GM12878 (cell line): Measurements from ENCODE around the gene STYXL1. TPM values are rescaled to one million over a fixed set of nuclear protein-coding genes. Genes with fewer than 3 reads are reported as not detected.

Experiments
- ATAC-seq: fragments of 200-7000 bp; cut with Tn5 transposase; 3 replicates; pipeline ENCODE4 v1.9.1; 2020; ENCODE audit warnings: mild to moderate bottlenecking, moderate library complexity
- BruUV-seq: library from RNA; stranded (reverse); fragments of 400-500 nt; replicated peaks from 2 replicates; lab custom pipeline; 2021; lab: Mats Ljungman, UMichigan
- CTCF ChIA-PET: fragments of 300-600 bp; sonication (Branson Sonifier 250); formaldehyde crosslinking; extraction: SDS; loops from one replicate; lab custom pipeline; 2021; ENCODE audit warnings: inconsistent platforms; lab: Yijun Ruan, JAX
- POLR2A ChIA-PET: fragments of 350-600 bp; formaldehyde crosslinking; extraction: SDS; loops from one replicate; lab custom pipeline; 2021; ENCODE audit warnings: inconsistent platforms; lab: Charles Lee
- RAD21 ChIA-PET: fragments of 300-600 bp; sonication (Branson Sonifier 250); formaldehyde crosslinking; loops from one replicate; lab custom pipeline; 2023; ENCODE audit warnings: antibody characterized with exemption; ENCODE audit not compliant: unreplicated experiment; lab: Charles Lee
- SMC1A ChIA-PET: fragments of 300-600 bp; sonication (Branson Sonifier 250); formaldehyde crosslinking; loops from one replicate; lab custom pipeline; 2023; ENCODE audit not compliant: unreplicated experiment, uncharacterized antibody; lab: Charles Lee
- DNase-seq: peaks from one replicate; pipeline ENCODE4 v3.0.0-alpha.2; 2011; ENCODE audit warnings: low read depth, low spot score
- FAIRE-seq: peaks from 3 replicates; lab custom pipeline; 2011; peaks lifted over from hg19 to GRCh38; lab: Jason Lieb, UNC
- H2AFZ ChIP-seq: 2 replicates; pipeline ENCODE4 v1.6.0; 2011; ENCODE audit warnings: low read depth, low read length, control low read depth; ENCODE audit not compliant: control insufficient read depth
- H3K27ac ChIP-seq: 2 replicates; pipeline ENCODE4 v1.5.1; 2011; ENCODE audit warnings: control low read depth; ENCODE audit not compliant: control insufficient read depth, insufficient read depth
- H3K27me3 ChIP-seq, 2 experiments: replicated peaks in 1 of 2; 2 replicates each; pipeline versions ENCODE4 v1.6.0 to v1.6.1; 2011; ENCODE audit warnings: low read length in 1 of 2; ENCODE audit not compliant: control insufficient read depth in 2 of 2, insufficient read depth in 2 of 2
- H3K36me3 ChIP-seq, 2 experiments: 2 replicates each; pipeline ENCODE4 v1.5.1; 2011; ENCODE audit warnings: low read length in 1 of 2; ENCODE audit not compliant: control insufficient read depth in 2 of 2, insufficient read depth in 2 of 2
- H3K4me1 ChIP-seq: 2 replicates; pipeline ENCODE4 v1.6.1; 2011; ENCODE audit warnings: mild to moderate bottlenecking, low read length, moderate library complexity, mixed read lengths; ENCODE audit not compliant: control insufficient read depth, insufficient read depth
- H3K4me2 ChIP-seq: 2 replicates; pipeline ENCODE4 v1.6.0; 2011; ENCODE audit warnings: control low read depth; ENCODE audit not compliant: control insufficient read depth, insufficient read depth
- H3K4me3 ChIP-seq: fragments of 200-600 bp; sonication (generic); 2 replicates; pipeline ENCODE4 v1.5.1; 2016
- H3K79me2 ChIP-seq: 2 replicates; pipeline ENCODE4 v1.6.0; 2011; ENCODE audit warnings: low read length; ENCODE audit not compliant: control insufficient read depth, insufficient read depth
- H3K9ac ChIP-seq: 2 replicates; pipeline ENCODE4 v1.8.0; 2011; ENCODE audit warnings: low read length, control low read depth, mixed read lengths; ENCODE audit not compliant: control insufficient read depth, insufficient read depth
- H3K9me3 ChIP-seq: replicated peaks from 3 replicates; pipeline ENCODE4 v1.5.1; 2011; ENCODE audit warnings: mild to moderate bottlenecking, low read length; ENCODE audit not compliant: control insufficient read depth, insufficient read depth
- H4K20me1 ChIP-seq: 2 replicates; pipeline ENCODE4 v1.6.0; 2011; ENCODE audit not compliant: control insufficient read depth, insufficient read depth
- CBFB ChIP-seq: IDR thresholded peaks from 2 replicates; pipeline ENCODE4 v1.6.1; 2016; ENCODE audit warnings: antibody characterized with exemption, low read depth
- CREM ChIP-seq: IDR thresholded peaks from 2 replicates; pipeline ENCODE4 v1.6.1; 2014; ENCODE audit warnings: antibody characterized with exemption, low read depth
- EED ChIP-seq: sonication (generic); IDR thresholded peaks from 2 replicates; pipeline ENCODE4 v1.6.1; 2016; ENCODE audit warnings: antibody characterized with exemption, low read depth
- GABPA ChIP-seq: IDR thresholded peaks from 2 replicates; pipeline ENCODE4 v1.6.1; 2014; ENCODE audit warnings: antibody characterized with exemption, low read depth, mild to moderate bottlenecking, inconsistent platforms
- MTA3 ChIP-seq: IDR thresholded peaks from 2 replicates; pipeline ENCODE4 v1.6.1; 2012; ENCODE audit warnings: low read length, inconsistent platforms, borderline replicate concordance
- NBN ChIP-seq: fragments of 450-650 bp; IDR thresholded peaks from 2 replicates; pipeline ENCODE4 v1.6.1; 2016
- RB1 ChIP-seq: fragments of 450-650 bp; formaldehyde crosslinking; IDR thresholded peaks from 2 replicates; pipeline ENCODE4 v1.6.1; 2017; ENCODE audit warnings: mild to moderate bottlenecking, borderline replicate concordance
- YBX1 ChIP-seq: fragments of 450-650 bp; IDR thresholded peaks from 2 replicates; pipeline ENCODE4 v1.6.1; 2016; ENCODE audit warnings: antibody characterized with exemption
- WGBS: methylation state at CpG from one replicate; pipeline ENCODE4 v1.1.6; 2016; ENCODE audit warnings: low lambda C conversion rate; ENCODE audit not compliant: insufficient replicate concordance, insufficient coverage; ENCODE audit errors: missing lambda C conversion rate; 5-methylcytosine and 5-hydroxymethylcytosine counted together
- in situ Hi-C: fragments of 300-500 bp; cut with MboI; formaldehyde crosslinking; loops from 9 replicates; pipeline ENCODE4 v1.14.3; 2018; ENCODE audit warnings: mixed read lengths
- intact Hi-C: fragments of 100-400 bp; cut with micrococcal nuclease; formaldehyde crosslinking; loops from one replicate; pipeline ENCODE4 v1.14.2; 2022; ENCODE audit not compliant: unreplicated experiment
- polyA plus RNA-seq, 11 experiments: library from polyadenylated mRNA; depleted of rRNA in 4 of 11; unstranded in 6 of 11; stranded (reverse) in 5 of 11; fragments of >200 nt; fragmentation: Nextera tagmentation in 4 of 11; fragmentation: Illumina TruSeq in 1 of 11; extraction: Ambion mirVana in 4 of 11; extraction: Trizol in 1 of 11; gene quantifications; 1 replicate in 1 of 11; 2 replicates in 10 of 11; pipeline versions ENCODE4 v1.2.1 to v1.2.3, GENCODE V29; 2011 to 2016; ENCODE audit warnings: inconsistent platforms in 2 of 11, missing spikeins in 2 of 11, low read depth in 1 of 11
- total RNA-seq, 4 experiments: library from RNA; depleted of rRNA in 3 of 4; stranded (reverse); fragments of >200 nt in 3 of 4; fragmentation: Illumina TruSeq in 1 of 4; extraction: Trizol in 1 of 4; gene quantifications; 2 replicates each; pipeline versions ENCODE4 v1.2.1 to v1.2.3, GENCODE V29; 2013 to 2021
- TF ChIP-seq, protein P1 (sequence below): IDR thresholded peaks from 2 replicates; pipeline ENCODE4 v1.6.1; 2011; ENCODE audit warnings: mild to moderate bottlenecking, low read depth, low read length, moderate library complexity; ENCODE audit not compliant: insufficient replicate concordance
- TF ChIP-seq, protein P2 (sequence below): IDR thresholded peaks from 2 replicates; pipeline ENCODE4 v1.6.1; 2011; ENCODE audit warnings: borderline replicate concordance, low read depth, mild to moderate bottlenecking, moderate library complexity, low read length; ENCODE audit not compliant: insufficient read depth, poor library complexity, severe bottlenecking

Gene STYXL1
- total and polyA plus RNA-seq, 10 of the 15 experiments (the other 5 are each of a cell fraction or from before 2014, with no cell fraction given), result 18.4 to 65.9 (median 40.7) TPM

GRCh38 chr7:76000566-76000965 lies 47.2 kb downstream of the STYXL1 start:
- Histone ChIP-seq H4K20me1 (no peaks in the 10 kb centered on the region), H3K4me3 (no peak overlapping the region), H3K36me3 (peaks cover 3 to 8% of the 10 kb centered on the region in 2 experiments; a peak in 2 of 4 replicates), H3K4me2 (no peak overlapping the region), H3K9ac (no peak overlapping the region), H2AFZ (no peak overlapping the region), H3K9me3 (no peaks in the 10 kb centered on the region), H3K27me3 (no peaks in the 10 kb centered on the region), H3K27ac (no peak overlapping the region), H3K4me1 (no peaks in the 10 kb centered on the region), H3K79me2 (no peaks in the 10 kb centered on the region)
- no TSS peak for BruUV-seq
- ChIA-PET RAD21 (no interaction called here), POLR2A (no interaction called here), SMC1A (no interaction called here), CTCF (no interaction called here)
- FAIRE-seq, result no peak
- intact Hi-C loops (no loop called here), in situ Hi-C loops (no loop called here)
- ATAC-seq, result no peak
- TF ChIP-seq CREM (no peak), CBFB (no peak), EED (no peak), GABPA (no peak), RB1 (no peak), YBX1 (no peak), NBN (no peak), MTA3 (no peak)
- TF ChIP-seq, protein P1, sequence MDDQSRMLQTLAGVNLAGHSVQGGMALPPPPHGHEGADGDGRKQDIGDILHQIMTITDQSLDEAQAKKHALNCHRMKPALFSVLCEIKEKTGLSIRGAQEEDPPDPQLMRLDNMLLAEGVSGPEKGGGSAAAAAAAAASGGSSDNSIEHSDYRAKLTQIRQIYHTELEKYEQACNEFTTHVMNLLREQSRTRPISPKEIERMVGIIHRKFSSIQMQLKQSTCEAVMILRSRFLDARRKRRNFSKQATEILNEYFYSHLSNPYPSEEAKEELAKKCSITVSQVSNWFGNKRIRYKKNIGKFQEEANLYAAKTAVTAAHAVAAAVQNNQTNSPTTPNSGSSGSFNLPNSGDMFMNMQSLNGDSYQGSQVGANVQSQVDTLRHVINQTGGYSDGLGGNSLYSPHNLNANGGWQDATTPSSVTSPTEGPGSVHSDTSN, result no peak
- TF ChIP-seq, protein P2, sequence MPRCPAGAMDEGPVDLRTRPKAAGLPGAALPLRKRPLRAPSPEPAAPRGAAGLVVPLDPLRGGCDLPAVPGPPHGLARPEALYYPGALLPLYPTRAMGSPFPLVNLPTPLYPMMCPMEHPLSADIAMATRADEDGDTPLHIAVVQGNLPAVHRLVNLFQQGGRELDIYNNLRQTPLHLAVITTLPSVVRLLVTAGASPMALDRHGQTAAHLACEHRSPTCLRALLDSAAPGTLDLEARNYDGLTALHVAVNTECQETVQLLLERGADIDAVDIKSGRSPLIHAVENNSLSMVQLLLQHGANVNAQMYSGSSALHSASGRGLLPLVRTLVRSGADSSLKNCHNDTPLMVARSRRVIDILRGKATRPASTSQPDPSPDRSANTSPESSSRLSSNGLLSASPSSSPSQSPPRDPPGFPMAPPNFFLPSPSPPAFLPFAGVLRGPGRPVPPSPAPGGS, result no peak
- no peak for DNase-seq
- 89% methylated on average over 11 of the region's 11 CpGs for WGBS
